GM21526 (cell line): ENCODE data around the gene ACTN4.

Experiments used
- ATAC-seq: cut with Tn5 transposase; IDR thresholded peaks from one replicate; pipeline ENCODE4 v1.9.1; 2021; ENCODE audit warnings: moderate library complexity; ENCODE audit not compliant: unreplicated experiment, low FRiP score

Gene ACTN4

DNA sequence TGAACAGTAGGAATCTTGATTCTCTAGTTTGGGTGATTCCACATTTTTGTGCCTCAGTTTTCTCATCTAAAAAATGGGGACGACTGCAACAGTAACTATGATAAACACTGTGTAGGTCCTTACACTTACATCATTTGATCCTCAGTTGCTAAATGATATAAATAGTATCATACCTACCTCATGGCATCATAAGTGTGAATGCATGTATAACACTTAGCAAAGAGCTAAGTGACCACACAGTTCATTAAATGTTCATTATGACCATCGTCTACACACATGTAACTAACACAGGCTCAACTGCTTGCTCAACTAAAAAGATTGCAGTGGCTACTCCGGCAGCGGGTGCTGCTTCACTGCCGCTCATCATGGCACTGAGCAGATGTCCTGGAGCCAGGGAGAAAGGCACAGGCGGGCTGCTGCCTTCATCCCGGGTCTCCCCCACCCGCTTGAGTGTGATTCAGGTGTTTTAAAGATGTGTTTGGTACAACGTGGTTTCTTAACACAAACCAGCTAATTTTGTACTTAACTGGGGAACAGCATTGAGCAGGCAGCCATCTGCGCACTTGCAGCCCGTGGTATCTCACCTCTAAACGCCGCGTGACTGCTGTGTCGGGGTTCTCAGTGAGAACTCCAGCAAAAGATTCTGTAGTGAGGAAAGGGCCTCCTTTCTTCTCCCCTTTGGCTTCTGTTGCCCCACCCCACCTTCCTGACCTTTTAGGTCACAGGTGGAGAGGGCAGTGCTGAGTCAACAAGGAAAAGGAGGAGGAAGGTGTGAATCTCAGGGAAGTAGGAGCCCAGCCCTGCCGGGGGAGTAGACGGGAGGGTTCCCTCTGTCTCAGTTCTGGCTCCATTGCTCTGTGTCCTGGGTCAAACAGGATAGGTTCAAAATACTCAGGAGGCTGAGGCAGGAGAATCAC, 11.7 kb upstream of the ACTN4 start:
- ATAC-seq, result no peak

DNA sequence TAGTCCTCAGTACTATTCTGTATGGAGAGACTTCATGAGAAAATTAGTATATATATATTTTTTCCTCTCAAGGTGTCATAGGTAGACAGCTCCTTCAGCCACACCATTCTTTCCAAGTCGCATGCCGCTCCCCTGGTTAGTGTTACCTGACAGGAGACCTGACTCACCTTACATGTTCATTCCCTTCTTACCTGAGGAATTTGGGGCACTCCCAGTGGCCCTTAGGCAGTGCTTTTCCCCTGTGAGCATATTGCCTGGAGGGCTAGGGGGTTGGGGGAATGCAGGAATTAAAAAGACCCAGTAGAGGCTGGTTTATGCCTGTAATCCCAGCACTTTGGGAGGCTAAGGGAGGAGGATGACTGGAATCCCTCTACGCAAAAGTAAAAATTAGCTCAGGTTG, 9.0 kb upstream of the ACTN4 start:
- ATAC-seq, result no peak

DNA sequence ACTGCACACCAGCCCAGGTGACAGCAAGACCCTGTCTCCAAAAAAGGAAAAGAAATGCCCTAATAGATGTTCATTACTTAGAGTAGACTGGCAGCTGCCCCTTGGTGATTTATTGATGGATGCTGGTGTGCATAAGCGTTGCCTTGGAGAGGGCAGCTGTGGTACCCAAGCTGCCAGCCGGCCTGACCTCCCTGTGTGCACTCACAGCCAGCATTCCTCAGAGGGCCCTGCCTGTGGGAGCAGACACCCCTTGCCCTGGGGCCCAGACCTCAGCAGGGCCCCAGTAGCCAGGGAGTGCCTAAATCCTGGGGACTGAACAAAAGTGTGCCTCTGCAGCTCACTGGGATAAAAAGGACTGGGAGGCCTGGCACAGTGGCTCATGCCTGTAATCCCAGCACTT, 7.8 kb upstream of the ACTN4 start:
- no peak for ATAC-seq

DNA sequence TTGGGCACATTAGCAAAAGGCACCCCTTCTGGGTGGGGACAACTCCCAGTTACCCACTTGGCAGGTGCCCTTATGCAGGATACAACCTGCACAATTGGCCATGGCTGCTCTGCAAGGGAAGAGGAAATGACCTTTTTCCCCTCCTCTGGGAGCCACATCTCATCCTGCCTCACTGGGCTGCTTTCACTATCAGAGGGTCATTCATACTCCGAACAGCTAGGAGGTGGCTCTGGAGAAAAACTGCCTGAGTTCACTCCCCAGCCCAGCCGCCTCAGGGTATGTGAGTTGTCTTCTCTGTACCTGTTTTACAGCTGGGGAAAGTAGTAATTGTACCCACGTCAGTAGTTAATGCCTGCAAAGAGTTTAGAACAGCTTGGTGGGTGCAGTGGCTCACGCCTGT, 7.1 kb upstream of the ACTN4 start:
- ATAC-seq, result no peak

DNA sequence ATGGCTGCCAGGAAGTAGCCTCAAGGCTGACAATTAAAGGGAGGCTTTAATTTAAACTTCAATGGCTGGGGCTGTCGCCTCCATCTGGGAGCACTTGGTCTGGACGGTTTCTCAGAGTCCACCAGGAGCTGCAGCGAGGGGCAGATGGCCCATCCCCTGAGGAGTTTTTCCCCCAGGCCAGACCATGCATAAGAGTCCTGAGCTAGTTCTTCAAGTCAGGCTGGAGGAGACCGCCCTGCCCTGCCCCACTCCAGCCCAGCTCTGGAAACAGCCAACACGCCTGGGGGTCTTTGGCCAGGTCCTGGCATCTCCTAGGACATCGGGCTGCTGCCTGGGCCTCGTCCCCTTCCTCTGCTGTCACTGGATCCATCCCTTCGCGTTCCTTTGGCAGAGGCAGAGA, 5.3 kb upstream of the ACTN4 start:
- no peak for ATAC-seq

DNA sequence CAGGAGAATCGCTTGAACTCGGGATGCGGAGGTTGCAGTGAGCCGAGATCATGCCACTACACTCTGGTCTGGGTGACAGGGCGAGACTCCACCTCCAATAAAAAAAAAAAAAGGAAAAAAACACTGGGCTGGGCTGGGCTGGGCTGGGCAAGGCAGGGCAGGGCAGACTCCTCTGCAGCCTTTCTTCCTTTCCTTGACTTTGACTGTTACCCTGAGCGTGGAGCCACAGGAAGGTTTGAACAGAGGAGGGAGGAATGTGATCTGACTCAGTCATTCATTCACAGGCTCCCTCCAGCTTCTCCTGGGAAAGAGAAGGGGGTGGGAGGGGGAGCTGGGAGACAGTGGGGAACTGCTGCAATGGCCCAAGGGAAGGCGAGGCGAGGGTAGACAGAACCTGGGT, 2.7 kb upstream of the ACTN4 start:
- ATAC-seq, result no peak

DNA sequence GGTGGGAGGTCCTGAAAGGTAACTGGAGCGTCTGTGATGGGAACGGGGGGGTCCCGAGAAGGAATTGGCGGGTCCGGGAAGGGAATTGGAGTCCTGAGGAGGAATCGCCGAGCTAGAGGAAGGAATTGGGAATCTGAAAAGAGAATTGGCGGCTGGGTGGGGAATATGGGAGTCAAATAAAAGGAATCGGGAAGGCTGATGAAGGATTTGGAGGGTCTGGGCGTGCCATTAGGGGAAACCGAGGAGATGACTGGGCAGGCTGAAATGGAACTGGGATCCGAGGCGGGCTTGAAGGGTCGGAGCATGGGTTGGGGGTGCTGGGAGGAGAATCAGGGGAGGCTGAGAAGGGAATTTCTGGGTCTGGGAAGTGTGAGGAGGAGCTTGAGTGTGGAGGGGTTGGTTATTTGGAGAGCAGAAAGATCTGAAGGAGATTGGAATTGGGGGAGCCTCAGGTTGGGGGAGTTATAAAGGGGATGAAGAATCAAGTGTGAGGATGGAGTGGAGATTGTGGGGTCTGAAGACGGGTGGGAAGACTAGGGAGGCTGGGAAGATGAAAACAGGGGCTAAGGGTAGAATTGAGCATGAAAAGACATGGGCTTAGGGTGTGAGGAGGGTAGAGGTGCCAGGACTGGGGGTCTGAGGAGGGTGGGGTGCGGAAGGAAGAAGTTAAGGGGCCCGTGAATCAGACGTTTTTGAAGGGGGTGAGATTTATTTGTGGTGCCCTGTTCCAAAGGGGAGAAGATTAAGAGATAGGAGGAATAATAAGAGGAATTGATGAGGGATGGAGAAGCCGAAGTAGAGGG, 718 bp downstream of the ACTN4 start:
- no peak for ATAC-seq

DNA sequence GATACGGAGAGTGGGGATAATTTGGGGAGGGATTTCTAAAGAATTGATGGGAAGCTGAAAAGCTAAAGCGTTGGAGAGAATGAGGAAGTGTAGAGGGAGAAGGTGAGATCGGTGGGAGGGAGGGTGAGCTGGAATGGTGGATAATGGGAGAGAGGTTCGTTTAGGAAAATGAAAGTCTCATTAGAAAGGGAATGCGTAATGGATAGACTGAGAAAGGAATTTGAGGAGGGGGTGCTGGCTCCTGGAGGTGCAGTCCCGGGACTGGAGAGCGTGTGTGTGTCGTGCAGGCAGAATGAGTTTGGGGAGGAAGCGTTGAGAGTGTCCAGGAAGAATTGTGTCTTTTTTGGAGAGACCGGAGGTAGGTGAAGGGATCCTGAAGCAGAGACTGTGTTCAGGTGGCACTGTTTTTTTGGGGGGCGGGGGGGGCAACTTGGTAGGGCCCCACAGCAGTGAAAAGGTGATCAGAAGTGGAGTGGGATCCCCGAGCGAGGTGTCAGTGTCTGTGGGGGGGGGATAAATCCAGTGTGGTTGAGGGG, 1.4 kb downstream of the ACTN4 start:
- no peak for ATAC-seq

DNA sequence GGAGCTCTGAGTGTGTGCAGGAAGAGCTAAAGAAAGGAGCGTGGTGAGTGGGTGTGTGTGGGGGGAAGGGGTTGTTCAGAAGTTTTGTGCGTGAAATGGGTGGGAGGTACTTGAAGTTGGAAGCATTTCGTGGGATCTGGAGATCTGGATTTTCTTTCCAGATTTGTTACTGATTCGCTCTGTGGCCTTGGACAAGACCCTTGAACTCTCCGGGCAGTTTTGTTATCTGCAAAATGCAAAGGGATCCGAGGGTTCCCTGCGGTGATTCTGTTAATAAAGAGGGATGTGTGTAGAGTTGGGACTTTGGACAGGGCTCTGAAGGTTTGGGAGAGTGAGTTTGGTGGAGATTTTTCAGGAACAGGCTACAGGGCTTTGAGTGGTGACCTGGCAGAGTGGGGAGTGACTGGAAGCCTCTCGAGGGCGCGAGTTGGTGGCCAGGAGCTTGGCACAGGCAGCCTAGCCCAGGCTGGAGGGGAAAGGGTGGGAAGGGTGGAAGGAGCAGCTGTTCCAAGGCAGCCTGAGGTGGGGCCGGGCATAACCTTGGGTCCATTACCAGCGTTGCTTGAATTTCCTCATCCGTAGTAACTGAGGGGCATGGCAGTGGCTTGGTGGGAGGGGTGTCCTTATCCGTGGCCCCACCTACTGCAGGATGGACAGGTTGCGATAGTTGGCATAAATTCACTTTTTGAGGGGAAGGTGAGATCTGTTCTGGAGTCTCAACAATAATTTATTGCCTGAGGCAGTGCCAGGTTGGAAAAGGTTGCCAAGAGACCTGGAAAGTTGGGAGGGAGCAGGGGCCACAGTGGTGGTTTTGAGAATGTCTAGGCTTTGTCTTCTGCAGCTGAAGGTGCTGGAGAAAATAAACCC, 2.1 kb downstream of the ACTN4 start:
- no peak for ATAC-seq

DNA sequence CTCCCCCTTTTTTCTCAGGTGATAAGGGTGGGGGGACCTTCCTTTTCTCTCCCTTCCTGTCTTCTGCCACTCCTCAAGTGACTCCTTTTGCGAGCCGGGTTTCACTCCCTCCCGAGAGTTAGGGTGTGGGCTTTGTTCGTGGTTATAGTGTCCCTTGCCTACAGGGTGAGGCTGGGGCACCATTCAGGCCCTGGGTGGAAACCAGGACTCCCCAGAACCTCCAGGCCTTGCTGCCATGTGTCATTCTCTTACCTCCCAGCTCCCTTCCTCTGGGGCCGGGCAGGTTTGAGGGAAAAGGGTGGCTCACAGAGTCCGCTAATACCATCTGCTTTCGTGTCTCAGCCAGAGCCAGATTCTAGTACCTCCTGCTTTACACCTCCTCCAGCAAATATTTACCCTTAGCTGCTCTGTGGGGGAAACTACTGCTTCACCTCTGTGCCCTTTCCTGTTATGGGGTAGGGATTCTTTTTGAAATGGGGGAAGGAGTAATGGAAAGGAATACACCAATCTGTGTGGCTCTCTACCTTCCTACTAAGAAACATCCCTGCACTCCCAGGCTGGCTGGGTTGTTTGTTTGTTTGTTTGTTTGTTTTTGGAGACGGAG, 2.8 kb downstream of the ACTN4 start:
- ATAC-seq, result no peak

DNA sequence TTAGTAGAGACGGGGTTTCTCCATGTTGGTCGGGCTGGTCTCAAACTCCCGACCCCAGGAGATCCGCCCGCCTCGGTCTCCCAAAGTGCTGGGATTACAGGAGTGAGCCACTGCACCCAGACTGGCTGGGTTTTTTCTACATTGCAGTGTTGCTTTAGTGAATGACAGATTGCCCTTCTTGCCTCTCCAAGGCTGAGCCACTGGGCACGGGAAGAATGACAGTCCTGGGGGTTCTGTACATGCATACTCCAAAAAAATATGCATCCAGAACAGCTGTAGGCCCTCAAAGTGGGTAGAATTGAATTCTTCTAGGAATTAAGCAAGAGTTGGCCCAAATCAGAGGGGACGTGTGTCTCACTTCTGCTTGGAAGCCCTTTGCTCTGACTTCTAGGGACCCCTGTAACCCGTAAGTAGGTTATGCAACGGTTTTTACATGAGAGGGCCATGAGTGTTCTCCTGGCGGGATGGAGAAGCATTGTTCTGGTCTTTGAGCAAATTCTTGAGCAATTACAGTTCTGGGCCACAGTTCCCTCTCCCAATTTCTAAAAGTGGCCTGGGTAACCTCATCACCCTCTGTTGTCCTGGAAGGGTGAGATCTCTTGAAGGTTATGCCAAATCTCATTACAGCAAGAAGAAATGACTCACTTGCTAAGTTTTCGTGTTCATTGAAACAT, 3.6 kb downstream of the ACTN4 start:
- no peak for ATAC-seq

DNA sequence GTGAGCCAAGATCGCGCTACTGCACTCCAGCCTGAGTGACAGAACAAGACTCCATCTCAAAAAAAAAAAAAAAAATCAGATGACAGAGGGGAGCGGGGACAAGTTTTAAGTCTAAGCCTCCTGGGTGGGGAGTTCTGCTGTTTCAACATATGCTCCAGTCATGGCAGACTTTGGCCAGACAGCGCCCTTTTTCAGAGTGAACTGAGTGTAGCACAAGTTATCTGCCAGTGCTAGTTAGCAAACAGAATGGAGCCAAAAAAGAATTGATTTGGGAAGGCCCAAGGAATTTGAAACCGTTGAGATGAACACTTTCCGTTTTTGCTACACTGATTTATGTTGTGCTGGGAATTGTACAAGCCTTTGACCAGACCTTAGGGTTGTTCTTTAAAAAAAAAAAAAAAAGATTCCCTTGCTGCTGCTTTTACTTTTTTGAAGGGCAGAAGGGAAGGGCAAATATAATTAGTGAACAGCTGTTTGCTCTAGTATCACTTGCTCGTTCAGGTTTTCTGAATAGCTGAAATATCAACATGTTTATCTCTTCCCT, 5.7 kb downstream of the ACTN4 start:
- no peak for ATAC-seq

DNA sequence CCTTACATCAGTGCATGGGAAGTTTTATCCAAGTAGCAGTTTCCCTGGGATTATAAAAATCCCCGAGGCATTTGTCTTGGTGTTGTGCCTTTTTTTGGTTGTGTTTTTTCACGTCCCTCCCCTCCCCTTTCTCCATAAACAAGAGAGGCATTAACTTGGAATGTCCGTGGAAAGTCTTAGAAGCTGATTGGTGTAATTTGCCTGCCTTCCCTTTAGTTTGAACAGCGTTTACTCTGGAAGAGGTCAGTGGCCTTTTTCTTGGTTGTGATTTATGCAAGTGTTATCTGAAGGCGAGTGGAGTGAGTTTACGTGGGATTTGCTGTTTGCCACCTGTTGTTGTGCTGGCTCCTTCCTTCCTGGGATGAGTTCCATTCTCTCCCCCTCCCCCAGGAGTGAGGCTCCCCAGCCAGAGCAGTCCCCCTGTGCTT, 7.2 kb downstream of the ACTN4 start:
- no peak for ATAC-seq

DNA sequence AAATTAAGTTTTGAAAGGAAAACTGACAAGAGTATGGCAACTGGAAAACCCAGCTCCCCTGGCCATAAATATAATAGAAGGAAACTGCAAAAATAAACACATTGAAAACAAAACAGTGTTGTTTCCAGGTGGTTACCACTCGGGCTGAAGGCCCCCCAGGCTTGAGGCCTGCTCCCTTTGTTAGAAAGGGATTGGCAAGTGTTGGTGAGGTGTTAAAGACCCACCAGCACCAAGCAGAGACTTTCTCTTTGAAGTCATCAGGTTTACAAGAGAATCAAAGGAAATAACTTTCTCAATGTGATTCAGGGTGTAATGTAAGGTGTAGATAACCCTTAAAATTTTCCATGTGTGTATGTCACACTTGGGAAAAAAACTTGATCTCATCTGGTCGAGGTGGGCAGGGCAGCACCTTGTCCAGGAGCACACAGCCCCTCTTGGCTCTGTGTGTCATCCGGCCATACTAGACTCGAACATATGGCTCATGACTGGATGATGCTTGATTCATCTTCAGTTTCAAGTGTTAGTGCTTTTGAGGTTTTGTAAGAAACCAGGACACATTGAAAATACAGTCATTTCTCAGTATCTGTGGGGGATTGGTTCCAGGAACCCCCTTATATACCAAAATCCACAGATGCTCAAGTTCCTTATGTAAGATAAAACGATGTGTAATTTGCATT, 7.8 kb downstream of the ACTN4 start:
- no peak for ATAC-seq

DNA sequence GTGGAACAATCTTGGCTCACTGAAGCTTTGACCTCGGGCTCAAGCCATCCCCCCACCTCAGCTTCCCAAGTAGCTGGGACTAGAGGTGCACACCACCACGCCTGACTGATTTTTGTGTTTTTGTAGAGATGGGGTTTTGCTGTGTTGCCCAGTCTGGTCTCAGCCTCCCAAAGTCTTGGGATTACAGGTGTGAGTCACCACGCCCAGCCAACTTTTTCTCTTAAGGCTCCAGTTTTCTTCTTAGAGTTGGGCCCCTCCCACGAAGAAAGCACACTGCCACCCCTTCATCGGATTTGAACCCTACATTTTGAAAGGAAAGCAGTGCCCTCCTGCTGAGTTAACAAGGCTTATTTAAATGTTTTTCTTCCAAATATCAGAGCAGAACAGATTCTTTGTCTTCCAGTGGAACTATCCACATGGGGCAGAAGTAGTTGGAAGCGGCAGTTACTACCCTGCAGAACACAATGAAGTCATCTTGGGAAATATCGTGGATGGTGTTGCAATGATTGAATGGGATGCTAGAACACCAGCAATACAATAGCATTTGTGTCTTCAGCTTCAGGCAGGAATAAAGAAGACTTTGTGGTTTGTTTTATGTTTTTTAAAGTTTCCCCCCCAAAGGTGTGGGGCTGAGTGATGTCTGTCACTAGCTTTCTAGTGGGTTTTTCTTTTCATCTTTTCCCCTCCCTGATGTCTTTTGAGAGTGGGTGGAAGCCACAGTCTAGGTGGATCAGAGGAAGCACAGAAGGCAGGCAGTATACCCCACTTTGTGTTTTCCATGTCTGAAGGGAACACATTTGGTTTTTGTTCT, 8.9 kb downstream of the ACTN4 start:
- no peak for ATAC-seq

DNA sequence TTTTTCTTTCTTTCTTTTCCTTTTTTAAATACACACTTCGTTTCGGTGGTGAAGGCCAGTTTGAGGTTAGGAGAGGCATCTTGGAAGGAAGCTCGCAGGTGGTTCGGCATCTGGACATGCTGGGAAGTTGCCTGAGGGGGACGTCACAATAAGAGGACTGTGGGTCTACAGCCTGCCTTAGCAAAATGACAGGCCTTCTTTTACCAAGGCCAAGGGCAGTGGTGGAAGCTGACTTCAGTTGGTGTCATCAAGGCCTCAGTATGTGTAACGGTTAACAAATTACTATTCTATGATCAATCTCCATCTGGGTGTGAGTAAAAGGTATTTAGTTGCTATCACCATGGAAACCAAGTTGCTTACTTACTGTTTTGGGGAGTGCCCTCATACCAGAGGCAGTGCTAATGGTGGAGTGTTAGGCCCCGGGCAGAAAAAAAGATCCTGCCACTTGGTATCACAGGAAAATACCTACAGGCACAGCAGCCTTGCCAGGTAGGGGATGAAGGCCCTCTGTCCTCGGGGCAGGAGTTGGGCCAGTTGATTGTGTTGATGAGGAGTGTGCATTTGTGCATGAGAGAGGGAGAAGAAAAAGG, 10.3 kb downstream of the ACTN4 start:
- ATAC-seq, result no peak

DNA sequence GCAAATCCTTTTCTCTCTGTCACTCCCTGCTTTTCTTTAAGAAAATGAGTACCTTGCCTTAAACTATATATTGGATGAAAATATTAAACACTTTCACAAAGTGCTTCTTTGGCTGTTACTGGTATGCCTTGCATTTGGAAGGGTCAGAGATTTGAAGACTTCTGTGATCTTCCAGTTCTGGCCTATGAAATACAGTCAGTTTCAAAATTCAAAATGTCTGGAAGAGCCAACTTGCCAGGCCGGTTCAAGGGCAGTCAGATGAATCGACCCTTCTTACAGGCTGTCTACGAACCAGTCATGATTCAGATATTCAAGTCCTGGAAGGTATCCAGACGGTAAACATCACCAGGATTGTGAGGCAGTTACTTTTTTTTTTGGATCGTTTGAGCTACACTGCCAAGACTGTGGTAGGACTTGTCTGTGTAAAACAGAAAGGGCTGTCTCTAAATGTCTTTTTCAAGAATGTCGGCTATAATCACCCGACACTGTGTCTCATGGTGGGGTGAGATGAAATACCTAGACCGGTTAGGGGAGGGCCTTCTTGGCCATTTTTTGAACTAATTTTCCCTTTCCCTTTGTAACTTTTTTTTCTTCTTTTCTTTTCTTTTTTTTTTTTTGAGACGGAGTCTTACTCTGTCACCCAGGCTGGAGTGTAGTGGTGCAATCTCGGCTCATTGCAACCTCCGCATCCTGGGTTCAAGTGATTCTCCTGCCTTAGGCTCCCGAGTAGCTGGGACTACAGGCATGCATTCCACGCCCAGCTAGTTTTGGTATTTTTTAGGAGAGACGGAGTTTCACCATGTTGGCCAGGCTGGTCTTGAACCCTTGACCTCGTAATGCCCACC, 11.2 kb downstream of the ACTN4 start:
- ATAC-seq, result no peak
